A172 (cell line): ENCODE data around the gene ZSCAN20. TPM values are rescaled to one million over a fixed set of nuclear protein-coding genes. Genes with fewer than 3 reads are reported as not detected.

ENCODE experiments used
- DNase-seq: peaks from one replicate; pipeline ENCODE4 v3.0.0-alpha.2; 2015; ENCODE audit warnings: low spot score
- total RNA-seq: library from RNA; depleted of rRNA; stranded (reverse); fragments of >200 nt; shearing (Covaris generic); gene quantifications from 2 replicates; pipeline ENCODE4 v1.2.3, GENCODE V29; 2014; rRNA removed

Gene ZSCAN20
- total RNA-seq, 1 experiment from 2014 or later, result 4.0 TPM

- DNase-seq, result no peak
These were observed 59.8 kb downstream of the ZSCAN20 start for GRCh38 chr1:33532250-33532649.

- DNase-seq, result no peak
These were observed 60.5 kb downstream of the ZSCAN20 start for GRCh38 chr1:33532936-33533335.

GRCh38 chr1:33535334-33535733 lies 62.9 kb downstream of the ZSCAN20 start:
- DNase-seq, result no peak

GRCh38 chr1:33537885-33538284 lies 65.4 kb downstream of the ZSCAN20 start:
- DNase-seq, result no peak

GRCh38 chr1:33541966-33542365 lies 69.5 kb downstream of the ZSCAN20 start:
- DNase-seq, result no peak

Other genes with a start within 250 kb of the ZSCAN20 start
- gene ZNF362, start 216.2 kb upstream of the ZSCAN20 start, total RNA-seq, result 3.5 and 10.5 TPM in 2 replicates
- gene A3GALT2, start 151.5 kb upstream of the ZSCAN20 start, total RNA-seq, result not detected in 2 replicates
- gene PHC2, start 41.5 kb upstream of the ZSCAN20 start, total RNA-seq, result 45.7 and 62.0 TPM in 2 replicates